H1 (cell line): Measurements from ENCODE around the gene MYCBP2. TPM values are rescaled to one million over a fixed set of nuclear protein-coding genes. Genes with fewer than 3 reads are reported as not detected.

Experiments used
- CTCF ChIA-PET: fragments of 300-600 bp; sonication (Branson Sonifier 250); formaldehyde crosslinking; loops from one replicate; lab custom pipeline; 2021; ENCODE audit not compliant: partially characterized antibody; lab: Charles Lee
- POLR2A ChIA-PET: fragments of 300-600 bp; sonication (Branson Sonifier 250); formaldehyde crosslinking; loops from one replicate; lab custom pipeline; 2021; ENCODE audit warnings: inconsistent platforms; ENCODE audit not compliant: partially characterized antibody; lab: Charles Lee
- DNase-seq, 2 experiments: peaks; one replicate each; pipeline versions ENCODE4 v3.0.0 to v3.0.0-alpha.2; 2010 to 2022; ENCODE audit warnings: low spot score in 2 of 2, low read depth in 1 of 2, mixed read lengths in 1 of 2
- FAIRE-seq: peaks from 2 replicates; lab custom pipeline; 2011; peaks lifted over from hg19 to GRCh38; lab: Jason Lieb, UNC
- H2AFZ ChIP-seq: 2 replicates; pipeline ENCODE4 v1.8.1; 2012; ENCODE audit warnings: low read length, inconsistent platforms
- H2AK5ac ChIP-seq: 2 replicates; pipeline ENCODE4 v1.6.1; 2013; ENCODE audit warnings: low read depth, low read length
- H2BK120ac ChIP-seq: replicated peaks from 2 replicates; pipeline ENCODE3; 2013; ENCODE audit warnings: low read depth, low read length, inconsistent platforms
- H2BK12ac ChIP-seq: 2 replicates; pipeline ENCODE4 v1.6.1; 2013; ENCODE audit warnings: low read depth, low read length
- H2BK15ac ChIP-seq: 2 replicates; pipeline ENCODE4 v1.6.1; 2013; ENCODE audit warnings: low read length
- H2BK20ac ChIP-seq: 2 replicates; pipeline ENCODE4 v1.6.1; 2013; ENCODE audit warnings: low read length
- H2BK5ac ChIP-seq: 2 replicates; pipeline ENCODE4 v1.6.1; 2013; ENCODE audit warnings: low read depth, low read length
- H3K14ac ChIP-seq: 2 replicates; pipeline ENCODE4 v1.6.1; 2013; ENCODE audit warnings: inconsistent platforms; ENCODE audit not compliant: insufficient read length
- H3K18ac ChIP-seq: 2 replicates; pipeline ENCODE4 v1.6.1; 2013; ENCODE audit warnings: low read length; ENCODE audit errors: extremely low read depth
- H3K23ac ChIP-seq: 2 replicates; pipeline ENCODE4 v1.6.1; 2013; ENCODE audit warnings: inconsistent platforms; ENCODE audit not compliant: insufficient read length
- H3K23me2 ChIP-seq: 2 replicates; pipeline ENCODE4 v1.6.1; 2013; ENCODE audit warnings: low read depth, low read length
- H3K27ac ChIP-seq: 2 replicates; pipeline ENCODE4 v1.6.1; 2011; ENCODE audit warnings: low read depth, low read length, inconsistent platforms
- H3K27me3 ChIP-seq, 4 experiments: replicated peaks in 1 of 4; 1 replicate in 1 of 4; 2 replicates in 3 of 4; pipeline versions ENCODE4 v1.6.1 to v1.8.1; 2011 to 2013; ENCODE audit warnings: low read length in 3 of 4, mild to moderate bottlenecking in 3 of 4, inconsistent platforms in 2 of 4, mixed read lengths in 2 of 4, moderate library complexity in 1 of 4; ENCODE audit not compliant: control insufficient read depth in 3 of 4, insufficient read depth in 3 of 4; ENCODE audit errors: extremely low read depth in 1 of 4
- H3K36me3 ChIP-seq, 4 experiments: 2 replicates each; pipeline versions ENCODE4 v1.6.1 to v1.8.1; 2011 to 2013; ENCODE audit warnings: mild to moderate bottlenecking in 4 of 4, low read length in 3 of 4, moderate library complexity in 2 of 4, control low read depth in 1 of 4, inconsistent platforms in 1 of 4; ENCODE audit not compliant: insufficient read depth in 4 of 4, control insufficient read depth in 2 of 4
- H3K4ac ChIP-seq: replicated peaks from 2 replicates; pipeline ENCODE3; 2013; ENCODE audit warnings: low read length, low read depth, mixed read lengths, inconsistent platforms; ENCODE audit not compliant: insufficient read length
- H3K4me1 ChIP-seq, 4 experiments: replicated peaks in 1 of 4; 1 replicate in 1 of 4; 2 replicates in 3 of 4; pipeline versions ENCODE4 v1.6.1 to v1.8.1; 2011 to 2013; ENCODE audit warnings: low read length in 3 of 4, inconsistent platforms in 2 of 4, mixed read lengths in 1 of 4; ENCODE audit not compliant: insufficient read depth in 4 of 4, control insufficient read depth in 3 of 4
- H3K4me2 ChIP-seq, 2 experiments: 2 replicates each; pipeline versions ENCODE4 v1.6.1 to v1.8.1; 2011 to 2013; ENCODE audit warnings: low read depth in 2 of 2, low read length in 2 of 2, control low read depth in 1 of 2, inconsistent platforms in 1 of 2, mild to moderate bottlenecking in 1 of 2; ENCODE audit not compliant: insufficient read depth in 1 of 2
- H3K4me3 ChIP-seq, 4 experiments: fragments of 200-600, 300-600 bp in 1 of 4; sonication (generic), shearing (Covaris generic), sonication (Bioruptor Twin) in 1 of 4; 2 replicates each; pipeline versions ENCODE4 v1.5.1 to v1.8.1; 2011 to 2016; ENCODE audit warnings: low read length in 4 of 4, low read depth in 3 of 4, control low read depth in 2 of 4, inconsistent platforms in 2 of 4, mild to moderate bottlenecking in 2 of 4, mixed read lengths in 1 of 4, moderate library complexity in 1 of 4; ENCODE audit not compliant: insufficient read depth in 2 of 4; ENCODE audit errors: extremely low read depth in 1 of 4
- H3K56ac ChIP-seq: replicated peaks from 2 replicates; pipeline ENCODE3; 2013; ENCODE audit warnings: low read depth, mild to moderate bottlenecking, mixed read lengths, low read length, inconsistent platforms; ENCODE audit not compliant: insufficient read length
- H3K79me1 ChIP-seq: 2 replicates; pipeline ENCODE4 v1.6.1; 2013; ENCODE audit warnings: low read depth, low read length, control low read depth
- H3K79me2 ChIP-seq, 2 experiments: 2 replicates each; pipeline versions ENCODE4 v1.6.1 to v1.8.1; 2012 to 2013; ENCODE audit warnings: low read length in 2 of 2, mild to moderate bottlenecking in 2 of 2, inconsistent platforms in 1 of 2; ENCODE audit not compliant: insufficient read depth in 2 of 2, control insufficient read depth in 1 of 2
- H3K9ac ChIP-seq, 4 experiments: replicated peaks in 1 of 4; 1 replicate in 1 of 4; 2 replicates in 3 of 4; pipeline versions ENCODE4 v1.6.1 to v1.8.1; 2011 to 2013; ENCODE audit warnings: low read depth in 3 of 4, low read length in 3 of 4, control low read depth in 2 of 4, mild to moderate bottlenecking in 2 of 4, moderate library complexity in 2 of 4, inconsistent platforms in 1 of 4; ENCODE audit errors: extremely low read depth in 1 of 4
- H3K9me3 ChIP-seq, 2 experiments: 2 replicates each; pipeline versions ENCODE4 v1.6.1 to v1.8.1; 2012 to 2013; ENCODE audit warnings: mild to moderate bottlenecking in 2 of 2, moderate library complexity in 2 of 2, control low read depth in 1 of 2, inconsistent platforms in 1 of 2, low read depth in 1 of 2, low read length in 1 of 2, mixed read lengths in 1 of 2; ENCODE audit not compliant: insufficient read depth in 2 of 2
- H4K20me1 ChIP-seq, 2 experiments: replicated peaks in 1 of 2; 2 replicates each; pipeline versions ENCODE3 to v1.8.1; 2011 to 2013; ENCODE audit warnings: inconsistent platforms in 2 of 2, low read length in 2 of 2, mild to moderate bottlenecking in 1 of 2; ENCODE audit not compliant: insufficient read depth in 2 of 2, control insufficient read depth in 1 of 2
- H4K5ac ChIP-seq: 2 replicates; pipeline ENCODE4 v1.6.1; 2013; ENCODE audit warnings: low read length, low read depth, mixed read lengths, inconsistent platforms; ENCODE audit not compliant: insufficient read length
- H4K8ac ChIP-seq: 2 replicates; pipeline ENCODE4 v1.8.0; 2013; ENCODE audit warnings: mild to moderate bottlenecking, moderate library complexity, low read length, inconsistent platforms; ENCODE audit not compliant: insufficient read depth; ENCODE audit errors: extremely low read depth
- H4K91ac ChIP-seq: replicated peaks from 2 replicates; pipeline ENCODE3; 2013; ENCODE audit warnings: low read length, mixed read lengths, inconsistent platforms; ENCODE audit not compliant: insufficient read length
- ATF3 ChIP-seq: IDR thresholded peaks from 2 replicates; pipeline ENCODE4 v1.6.1; 2011; ENCODE audit warnings: low read depth, mild to moderate bottlenecking, low read length; ENCODE audit not compliant: insufficient read depth
- E2F6 ChIP-seq: IDR thresholded peaks from 2 replicates; pipeline ENCODE4 v1.6.1; 2012; ENCODE audit warnings: inconsistent platforms
- EGR1 ChIP-seq: IDR thresholded peaks from 2 replicates; pipeline ENCODE4 v1.6.1; 2011; ENCODE audit warnings: low read depth, low read length, borderline replicate concordance
- EZH2 ChIP-seq: fragments of 200-600 bp; sonication (generic); IDR thresholded peaks from 2 replicates; pipeline ENCODE4 v1.7.1; 2012; ENCODE audit warnings: low read depth, mild to moderate bottlenecking, moderate library complexity, low read length, inconsistent platforms; ENCODE audit not compliant: severe bottlenecking
- MAX ChIP-seq: IDR thresholded peaks from 2 replicates; pipeline ENCODE4 v1.6.1; 2012; ENCODE audit warnings: inconsistent platforms
- POLR2AphosphoS5 ChIP-seq: IDR thresholded peaks from 2 replicates; pipeline ENCODE4 v1.6.1; 2011; ENCODE audit warnings: low read depth, low read length
- RFX5 ChIP-seq: IDR thresholded peaks from 2 replicates; pipeline ENCODE4 v1.6.1; 2011; ENCODE audit warnings: low read depth, low read length, improper control_type of control experiment, borderline replicate concordance
- TCF12 ChIP-seq: IDR thresholded peaks from 2 replicates; pipeline ENCODE4 v1.6.1; 2011; ENCODE audit warnings: low read depth, mild to moderate bottlenecking, low read length
- YY1 ChIP-seq: IDR thresholded peaks from 2 replicates; pipeline ENCODE4 v1.6.1; 2011; ENCODE audit warnings: low read depth, mild to moderate bottlenecking, low read length
- WGBS, 2 experiments: shearing (Covaris generic) in 1 of 2; methylation state at CpG; one replicate each; pipeline versions ENCODE4 v1.1.6 to v1.1.7; 2013 to 2015; ENCODE audit warnings: low lambda C conversion rate in 2 of 2, mixed read lengths in 2 of 2, inconsistent platforms in 1 of 2, low coverage in 1 of 2, missing lambda C conversion rate in 1 of 2; ENCODE audit not compliant: insufficient replicate concordance in 2 of 2, insufficient coverage in 1 of 2, insufficient read length in 1 of 2; ENCODE audit errors: extremely low coverage in 1 of 2, missing lambda C conversion rate in 1 of 2; 5-methylcytosine and 5-hydroxymethylcytosine counted together
- polyA plus RNA-seq, 7 experiments: library from polyadenylated mRNA; depleted of rRNA in 3 of 7; stranded (reverse) in 5 of 7; unstranded in 2 of 7; fragments of >200 nt in 5 of 7; fragments of 200-250 nt in 2 of 7; gene quantifications; 1 replicate in 5 of 7; 2 replicates in 1 of 7; 4 replicates in 1 of 7; pipeline versions ENCODE4 v1.2.1 to v1.2.3, GENCODE V29; 2011 to 2013; ENCODE audit warnings: missing spikeins in 2 of 7, mixed read lengths in 2 of 7
- total RNA-seq: library from RNA; stranded (reverse); fragmentation: NEBNext Ultra II Directional; extraction: Animal tissue kit (Norgen Biotek cat#: 25700); gene quantifications from 2 replicates; pipeline ENCODE4 v1.2.1, GENCODE V29; 2021

The MYCBP2 gene
- total and polyA plus RNA-seq, 2 of the 8 experiments (the other 6 are each of a cell fraction or from before 2014, with no cell fraction given) = 19.0 to 52.1 TPM

- H2BK12ac ChIP-seq = no peak overlapping the region
- no peak overlapping the region for H2AFZ ChIP-seq
- H3K4me2 ChIP-seq = no peak overlapping the region
- 95% methylated on average over 1 of the region's 1 CpG; no CpG with 5 or more reads in 1 of the 2 experiments for WGBS, 2 experiments
- H2BK20ac ChIP-seq = no peak overlapping the region
- H3K56ac ChIP-seq = no peak overlapping the region
- H2BK120ac ChIP-seq = no peak overlapping the region
- H4K5ac ChIP-seq = no peak overlapping the region
- no peaks in the 10 kb centered on the region for H3K36me3 ChIP-seq
- TF ChIP-seq YY1 (no peak), TCF12 (no peak), E2F6 (no peak), RFX5 (no peak), EZH2 (no peak), MAX (no peak), EGR1 (no peak), ATF3 (no peak), POLR2AphosphoS5 (no peak)
- TF ChIP-seq, all 59 proteins: peak for 0
- FAIRE-seq (no peak), DNase-seq (no peak)
- H3K18ac ChIP-seq = no peak overlapping the region
- no peaks in the 10 kb centered on the region for H3K9me3 ChIP-seq
- ChIA-PET CTCF (interaction anchor here (1.1 kb wide), 1 partner anchor 28 kb away, joined by 4 read pairs; no protein-coding TSS in a partner anchor), POLR2A (no interaction called here)
- no peak overlapping the region for H2BK5ac ChIP-seq
- H3K79me1 ChIP-seq = no peaks in the 10 kb centered on the region
- H4K20me1 ChIP-seq = no peaks in the 10 kb centered on the region
- no peak overlapping the region for H3K27ac ChIP-seq
- no peak overlapping the region for H2AK5ac ChIP-seq
- H3K4me1 ChIP-seq = no peaks in the 10 kb centered on the region
- no peak overlapping the region for H3K4ac ChIP-seq
- H3K79me2 ChIP-seq = no peaks in the 10 kb centered on the region
- no peak overlapping the region for H3K23ac ChIP-seq
- no peak overlapping the region for H2BK15ac ChIP-seq
- no peaks in the 10 kb centered on the region for H3K27me3 ChIP-seq
- no peaks in the 10 kb centered on the region for H3K23me2 ChIP-seq
- no peak overlapping the region for H3K14ac ChIP-seq
- no peak overlapping the region for H3K9ac ChIP-seq
- H4K91ac ChIP-seq = no peak overlapping the region
- no peak overlapping the region for H3K4me3 ChIP-seq
- H4K8ac ChIP-seq = no peak overlapping the region
Observed at GRCh38 chr13:77358001-77358400, 31.1 kb upstream of the MYCBP2 start.
